GM15510 (cell line): ENCODE data around the gene AKAP10.

Experiments
- POLR2A ChIP-seq: IDR thresholded peaks from 3 replicates; pipeline ENCODE4 v1.6.1; 2011; ENCODE audit warnings: borderline replicate concordance; ENCODE audit not compliant: insufficient read length; ENCODE audit errors: extremely low read depth

Gene AKAP10, protein sequence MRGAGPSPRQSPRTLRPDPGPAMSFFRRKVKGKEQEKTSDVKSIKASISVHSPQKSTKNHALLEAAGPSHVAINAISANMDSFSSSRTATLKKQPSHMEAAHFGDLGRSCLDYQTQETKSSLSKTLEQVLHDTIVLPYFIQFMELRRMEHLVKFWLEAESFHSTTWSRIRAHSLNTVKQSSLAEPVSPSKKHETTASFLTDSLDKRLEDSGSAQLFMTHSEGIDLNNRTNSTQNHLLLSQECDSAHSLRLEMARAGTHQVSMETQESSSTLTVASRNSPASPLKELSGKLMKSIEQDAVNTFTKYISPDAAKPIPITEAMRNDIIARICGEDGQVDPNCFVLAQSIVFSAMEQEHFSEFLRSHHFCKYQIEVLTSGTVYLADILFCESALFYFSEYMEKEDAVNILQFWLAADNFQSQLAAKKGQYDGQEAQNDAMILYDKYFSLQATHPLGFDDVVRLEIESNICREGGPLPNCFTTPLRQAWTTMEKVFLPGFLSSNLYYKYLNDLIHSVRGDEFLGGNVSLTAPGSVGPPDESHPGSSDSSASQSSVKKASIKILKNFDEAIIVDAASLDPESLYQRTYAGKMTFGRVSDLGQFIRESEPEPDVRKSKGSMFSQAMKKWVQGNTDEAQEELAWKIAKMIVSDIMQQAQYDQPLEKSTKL

DNA sequence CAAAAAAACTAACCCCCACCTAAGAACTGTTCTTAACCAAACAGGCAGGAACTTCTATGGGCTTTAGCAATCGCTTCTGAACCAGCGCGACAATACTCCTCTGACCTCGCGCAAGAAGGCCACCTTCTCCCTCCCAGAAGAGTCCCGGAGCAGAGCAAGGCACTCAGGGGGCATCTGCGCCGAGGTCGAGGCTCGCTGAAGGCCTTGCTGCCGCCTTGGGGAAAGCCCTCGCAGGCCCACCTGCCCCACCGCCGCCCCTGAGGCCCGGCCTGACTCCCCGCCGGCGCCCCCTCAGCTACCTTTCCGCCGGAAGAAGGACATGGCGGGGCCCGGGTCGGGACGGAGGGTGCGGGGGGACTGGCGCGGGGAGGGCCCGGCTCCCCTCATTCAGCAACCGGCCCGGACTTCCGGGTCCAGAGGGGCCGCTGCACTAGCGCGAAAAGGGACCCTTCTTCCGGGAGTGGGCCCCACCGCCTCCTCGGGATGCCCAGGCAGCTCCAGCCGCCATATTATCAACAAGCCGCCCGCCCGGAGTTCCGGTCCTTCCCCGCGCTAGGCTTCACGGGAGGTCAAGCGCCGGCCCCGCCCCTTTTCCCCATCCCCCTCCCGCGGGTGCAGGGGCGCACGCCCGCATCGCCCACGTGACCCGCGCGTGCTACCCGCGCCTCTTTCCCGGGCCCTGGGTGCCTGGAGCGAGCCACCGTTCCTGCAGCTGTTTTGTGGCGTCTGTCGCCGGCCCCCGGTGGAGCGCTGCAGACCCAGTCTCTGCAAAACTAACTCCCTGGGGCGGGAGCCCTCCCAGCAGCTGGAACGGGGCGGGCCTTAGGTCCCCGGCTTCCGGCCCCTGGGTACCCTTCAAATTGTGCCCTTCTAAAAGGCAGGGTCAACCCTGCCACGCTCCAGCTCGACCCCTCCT is at the start of gene AKAP10:
Gene AKAP10 (minus strand): TSS at position 536 of the 916 bp plus-strand sequence. CDS start 149 bp downstream, at position 387.
- TF ChIP-seq POLR2A = peak; percentile 74

DNA sequence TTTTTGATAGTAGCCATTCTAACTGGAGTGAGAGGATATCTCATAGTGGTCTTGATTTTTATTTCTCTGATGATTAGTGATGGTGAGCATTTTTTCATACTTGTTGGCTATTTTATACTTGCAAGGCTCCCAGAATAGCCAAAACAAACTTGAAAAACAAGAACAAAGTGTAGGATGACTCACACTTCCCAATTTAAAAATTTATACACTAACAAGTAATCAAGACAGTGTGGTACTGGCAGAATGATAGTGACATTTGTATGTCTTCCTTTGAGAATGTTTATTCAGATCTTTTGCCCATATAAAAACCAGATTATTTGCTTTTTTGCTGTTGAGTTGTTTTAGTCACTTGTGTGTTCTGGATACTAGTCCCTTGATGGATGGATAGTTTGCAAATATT is 49.3 kb upstream of the AKAP10 start:
- no peak for TF ChIP-seq POLR2A

DNA sequence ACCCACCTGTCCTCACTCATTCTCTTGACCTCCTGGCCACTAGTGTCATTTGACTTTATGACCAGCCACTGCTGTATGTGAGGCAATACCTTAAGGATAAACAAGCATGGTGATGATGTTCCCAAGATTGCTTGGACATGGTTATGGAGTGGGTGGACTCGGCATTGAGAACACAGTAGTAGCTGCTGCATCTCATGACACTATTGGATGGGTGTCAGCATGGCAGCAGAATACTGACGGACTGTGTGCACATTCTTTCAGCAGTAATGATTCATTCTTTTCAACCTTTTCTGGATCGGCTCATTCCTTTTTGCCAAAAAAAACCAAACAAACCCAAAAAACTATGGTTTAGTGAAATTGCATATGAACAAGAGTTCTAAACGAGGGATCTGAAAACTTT is 45.1 kb upstream of the AKAP10 start:
- TF ChIP-seq POLR2A = no peak

DNA sequence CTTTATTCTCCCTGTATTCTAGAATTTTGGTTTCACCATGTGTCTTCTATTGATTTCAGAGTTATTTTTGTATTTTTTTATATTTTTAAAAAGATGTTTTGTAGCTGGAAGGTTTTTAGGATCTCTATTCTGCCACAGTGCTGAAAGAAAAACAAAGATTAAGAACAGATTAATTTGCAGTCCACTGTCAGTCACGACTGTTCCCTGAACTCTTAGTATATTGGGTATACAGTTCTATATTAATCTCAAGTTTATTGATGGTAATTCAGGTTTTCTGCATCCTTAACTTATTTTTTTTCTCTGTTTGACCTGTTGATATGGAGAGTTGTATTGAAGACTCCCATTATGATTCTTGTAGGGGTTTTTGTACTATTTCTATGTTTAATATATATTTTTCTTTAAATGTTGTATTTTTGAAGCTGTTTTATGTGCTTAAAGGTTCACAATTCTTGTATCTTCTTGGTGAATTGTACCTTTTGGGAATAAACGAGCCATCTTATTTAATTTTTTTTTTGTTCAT is 34.4 kb upstream of the AKAP10 start:
- no peak for TF ChIP-seq POLR2A

DNA sequence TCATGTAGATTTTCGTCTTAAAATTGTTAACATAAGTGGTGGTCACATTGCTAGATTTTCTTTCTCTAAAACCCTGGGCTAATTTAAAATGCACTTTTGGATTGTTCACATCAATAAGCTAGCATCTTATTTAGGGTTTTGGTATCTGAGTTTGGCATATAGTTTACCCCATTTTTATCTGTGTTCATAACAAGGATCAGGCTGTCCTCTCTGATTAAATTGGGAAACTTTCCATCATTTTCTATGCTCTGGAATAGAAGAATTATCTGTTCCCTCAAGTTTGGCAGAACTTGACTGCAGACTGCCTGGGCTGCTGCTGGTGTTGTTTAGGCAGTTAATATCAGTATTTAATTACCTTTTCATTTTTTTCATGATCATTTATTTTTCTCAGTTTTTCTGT is 33.3 kb upstream of the AKAP10 start:
- no peak for TF ChIP-seq POLR2A

DNA sequence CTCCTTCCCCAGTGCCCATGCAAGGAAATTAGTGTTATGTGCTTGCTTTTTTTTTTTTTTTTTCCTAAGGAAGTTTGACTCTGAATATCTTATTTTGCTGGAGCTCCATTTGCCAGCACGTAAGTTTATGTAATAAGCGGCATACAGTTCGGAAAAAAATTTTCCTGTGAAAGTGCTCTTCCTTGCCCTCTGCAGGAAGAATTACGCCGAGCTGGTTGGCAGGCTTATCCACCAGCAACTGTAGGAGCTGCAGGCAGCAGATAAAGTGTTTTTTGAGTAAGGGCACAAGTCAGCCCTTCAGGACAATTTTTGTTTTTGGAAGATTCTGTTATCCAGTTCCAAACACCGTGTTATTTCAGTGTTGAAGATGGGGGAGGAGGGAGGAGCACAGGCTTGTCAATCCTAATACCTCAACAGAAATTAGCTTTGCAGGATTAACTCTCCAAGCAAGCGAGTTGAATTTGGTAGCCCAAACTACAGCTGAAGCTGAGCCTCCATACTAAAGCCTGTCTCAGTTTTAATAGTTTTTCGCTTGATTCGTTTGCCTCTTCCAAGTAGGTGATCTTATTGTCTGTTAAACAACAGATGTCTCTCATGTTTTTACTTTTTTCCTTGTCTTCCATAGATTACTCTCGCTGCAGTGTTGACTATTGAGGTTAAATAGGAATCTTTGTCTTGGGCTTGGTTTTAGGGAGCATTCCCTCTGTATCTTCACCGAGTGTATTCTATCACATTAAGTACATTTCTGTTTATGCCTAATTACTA is 32.7 kb upstream of the AKAP10 start:
- no peak for TF ChIP-seq POLR2A

DNA sequence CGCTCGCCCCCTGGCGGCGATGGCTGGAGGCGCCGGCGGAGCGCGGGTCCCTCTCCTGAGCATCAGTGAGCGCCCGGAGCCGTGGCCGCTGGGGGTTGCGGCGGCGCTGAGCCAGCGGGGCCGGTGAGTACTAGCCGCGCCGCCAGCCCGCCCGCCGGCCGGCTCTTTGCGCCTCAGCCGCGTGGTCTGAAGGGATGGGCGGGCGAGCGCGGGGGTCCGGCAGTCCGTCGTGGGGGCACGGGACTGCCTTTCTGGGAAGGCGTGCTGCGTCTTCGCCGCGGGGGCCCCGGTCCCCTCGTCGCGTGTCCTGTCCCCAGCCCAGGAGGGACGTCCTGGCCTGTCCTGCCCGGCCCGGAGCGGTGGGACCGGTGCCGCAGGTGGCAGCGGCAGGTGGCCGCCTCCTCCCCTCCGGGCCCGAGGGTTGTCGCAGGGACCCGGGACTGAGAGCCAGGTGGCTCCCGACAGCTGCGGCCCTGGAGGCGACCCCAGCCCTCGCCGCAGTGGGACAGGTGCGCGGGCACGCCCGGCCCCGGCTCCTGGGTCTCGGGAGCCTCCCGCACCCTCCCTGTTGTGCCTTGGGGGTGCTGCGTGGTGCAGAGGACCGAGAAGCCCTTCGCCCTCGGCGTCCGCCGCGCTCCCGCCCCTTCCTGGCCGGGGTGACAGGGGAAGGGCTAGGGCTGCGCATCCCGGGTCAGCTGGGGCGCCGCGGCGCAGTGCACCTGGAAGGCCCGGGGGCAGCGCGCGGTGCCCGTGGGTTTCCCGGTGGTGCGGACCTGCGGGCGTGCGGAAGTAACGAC is 31.9 kb upstream of the AKAP10 start, which contains the start of gene SPECC1:
Gene SPECC1 (plus strand): TSS at position 58 of the 797 bp plus-strand sequence. CDS start 87,293 bp downstream, outside the sequence.
- no peak for TF ChIP-seq POLR2A

DNA sequence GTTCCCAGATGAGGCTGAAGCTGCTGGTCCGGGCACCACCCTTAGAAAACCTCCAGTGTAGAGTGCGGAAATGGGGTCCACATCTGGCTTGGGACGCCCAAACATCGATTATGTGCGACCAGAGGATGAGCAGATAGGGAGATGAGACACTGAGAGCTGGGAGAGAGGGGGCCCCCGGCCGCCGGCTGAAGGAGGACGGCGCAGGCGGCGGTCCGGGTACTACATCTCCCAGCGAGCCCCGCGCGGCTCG is 31.3 kb upstream of the AKAP10 start:
- no peak for TF ChIP-seq POLR2A

DNA sequence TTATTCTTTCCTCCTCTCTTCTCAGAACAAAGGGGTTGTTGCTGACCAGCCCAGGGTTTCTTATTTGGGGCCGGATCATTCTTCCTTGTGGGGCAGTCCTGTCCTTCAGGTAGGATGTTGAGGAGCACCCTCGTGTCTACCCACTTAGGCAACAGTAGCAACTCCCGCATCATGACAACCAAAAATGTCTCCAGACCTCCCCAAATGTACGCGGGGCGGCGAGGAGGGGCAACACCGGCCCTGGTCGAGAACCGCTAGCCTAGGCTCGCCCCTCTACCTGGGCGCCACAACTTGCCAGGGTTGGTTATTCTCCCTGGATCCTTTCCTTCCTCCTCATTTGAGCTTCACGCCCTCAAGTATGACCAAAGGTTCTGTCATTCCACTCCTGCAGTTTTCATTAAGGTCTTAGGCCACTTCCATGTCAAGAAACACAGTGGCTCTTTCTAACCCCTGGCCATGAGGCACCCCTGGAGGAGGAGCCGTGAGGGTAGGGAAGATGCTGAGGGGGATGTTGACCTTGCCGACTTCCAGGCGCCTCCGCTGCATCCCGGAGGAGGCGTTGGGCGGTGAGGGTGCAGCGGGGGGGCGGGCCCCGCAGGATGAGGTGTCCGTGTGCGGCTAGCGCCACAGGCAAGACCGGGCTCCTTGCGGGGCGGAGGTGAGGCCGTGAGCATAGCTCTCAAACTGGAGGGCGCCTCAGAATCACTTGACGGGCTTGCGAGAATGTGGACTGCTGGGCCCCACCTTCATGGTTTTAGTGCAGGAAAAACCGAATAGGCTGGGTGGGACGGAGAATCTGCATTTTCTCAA is 30.8 kb upstream of the AKAP10 start:
- TF ChIP-seq POLR2A = no peak

DNA sequence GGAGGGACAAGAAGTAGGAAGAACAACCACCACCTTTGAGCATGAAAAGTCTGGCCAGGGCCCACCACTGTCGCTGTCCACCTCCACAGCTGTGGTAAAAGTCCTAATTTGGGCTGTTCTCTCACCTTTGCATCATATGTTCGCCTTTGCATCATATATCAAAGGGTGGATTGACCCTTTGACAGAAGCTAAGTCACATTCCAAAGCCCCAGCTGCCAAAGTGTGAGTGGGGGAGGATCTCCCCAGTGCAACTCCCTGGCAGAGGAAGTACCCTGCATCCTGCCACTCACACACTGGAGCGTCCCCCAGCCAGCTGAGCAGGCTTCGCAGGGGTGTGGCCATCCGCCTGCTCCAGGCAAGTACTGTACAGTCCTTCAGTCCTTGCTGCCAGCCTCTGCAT is 18.9 kb upstream of the AKAP10 start:
- TF ChIP-seq POLR2A = no peak

DNA sequence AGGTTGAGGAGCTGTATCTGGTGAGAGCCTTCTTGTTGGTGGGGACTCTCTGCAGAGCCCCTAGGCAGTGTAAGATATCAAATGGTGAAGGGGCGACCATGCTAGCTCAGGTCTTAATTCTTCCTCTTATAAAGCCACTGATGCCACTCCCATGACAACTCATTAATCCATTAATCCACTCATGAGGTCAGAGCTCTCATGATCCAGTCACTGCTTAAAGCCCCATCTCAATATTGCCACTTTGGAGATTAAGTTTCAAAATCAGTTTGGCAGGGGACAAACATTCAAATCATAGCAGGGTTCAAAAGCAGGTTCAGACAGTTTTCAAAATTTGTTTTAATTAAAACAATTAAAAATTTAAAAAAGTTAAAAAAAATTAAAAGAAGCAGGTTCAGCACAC is 18.5 kb upstream of the AKAP10 start:
- TF ChIP-seq POLR2A = no peak

DNA sequence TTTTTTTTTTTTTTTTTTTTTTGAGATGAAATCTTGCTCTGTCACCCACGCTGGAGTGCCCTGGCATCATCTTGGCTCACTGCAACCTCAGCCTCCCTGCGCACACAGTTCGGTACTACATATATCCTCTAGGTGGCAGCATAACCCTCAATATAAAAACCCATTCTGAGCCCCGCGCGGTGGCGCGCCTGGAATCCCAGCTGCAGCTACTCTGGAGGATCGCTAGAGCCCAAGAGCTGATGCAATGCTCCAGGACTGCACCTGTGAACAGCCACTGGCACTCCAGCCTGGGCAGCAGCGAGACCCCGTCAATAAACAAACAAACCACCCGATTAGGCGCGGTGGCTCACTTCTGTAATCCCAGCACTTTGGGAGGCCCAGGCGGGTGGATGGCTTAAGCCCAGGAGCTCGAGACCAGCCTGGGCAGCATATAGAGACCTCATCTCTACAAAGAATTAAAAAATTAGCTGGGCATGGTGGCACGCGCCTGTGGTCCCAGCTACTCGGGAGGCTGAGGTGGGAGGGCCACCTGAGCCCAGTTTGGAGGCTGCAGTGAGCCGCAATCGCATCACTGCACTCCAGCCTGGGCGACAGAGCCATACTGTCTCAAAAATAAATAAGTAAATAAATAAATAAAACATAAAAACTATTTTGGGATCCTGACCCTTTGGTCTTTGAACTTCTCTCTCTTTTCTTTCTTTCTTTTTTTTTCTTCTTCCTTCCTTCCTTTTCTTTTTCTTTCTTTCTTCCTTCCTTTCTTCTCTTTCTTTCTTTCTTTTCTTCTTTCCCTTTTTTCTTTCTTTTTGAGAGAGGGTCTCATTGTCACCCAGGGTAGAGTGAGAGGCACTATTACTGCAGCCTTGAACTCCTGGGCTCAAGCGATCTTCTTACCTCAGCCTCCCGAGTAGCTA is 15.4 kb upstream of the AKAP10 start:
- TF ChIP-seq POLR2A = no peak
